GM06990 (cell line): ENCODE data around the gene CAMK1D.
"Not testable (repeated sequence)": the region's sequence is repeated elsewhere in the genome, so short reads cannot be mapped to it uniquely, and the experiment has no call there.

ENCODE experiments used
- DNase-seq: peaks from one replicate; pipeline ENCODE4 v3.0.0-alpha.2; 2011; ENCODE audit not compliant: insufficient read length; ENCODE audit errors: extremely low read depth
- H3K27me3 ChIP-seq: replicated peaks from 2 replicates; pipeline ENCODE4 v1.6.0; 2011; ENCODE audit warnings: low read length; ENCODE audit not compliant: control insufficient read depth, insufficient read depth
- H3K36me3 ChIP-seq: 2 replicates; pipeline ENCODE4 v1.5.1; 2011; ENCODE audit warnings: low read length; ENCODE audit not compliant: control insufficient read depth, insufficient read depth
- H3K4me3 ChIP-seq: replicated peaks from 2 replicates; pipeline ENCODE4 v1.5.1; 2011; ENCODE audit warnings: low read depth, mild to moderate bottlenecking, control low read depth, low read length
- TF ChIP-seq, protein P1 (sequence below): IDR thresholded peaks from 2 replicates; pipeline ENCODE4 v1.5.1; 2011; ENCODE audit warnings: low read length, control low read depth, mild to moderate bottlenecking, inconsistent platforms; ENCODE audit not compliant: insufficient read depth, poor library complexity, severe bottlenecking

CAMK1D gene

DNA sequence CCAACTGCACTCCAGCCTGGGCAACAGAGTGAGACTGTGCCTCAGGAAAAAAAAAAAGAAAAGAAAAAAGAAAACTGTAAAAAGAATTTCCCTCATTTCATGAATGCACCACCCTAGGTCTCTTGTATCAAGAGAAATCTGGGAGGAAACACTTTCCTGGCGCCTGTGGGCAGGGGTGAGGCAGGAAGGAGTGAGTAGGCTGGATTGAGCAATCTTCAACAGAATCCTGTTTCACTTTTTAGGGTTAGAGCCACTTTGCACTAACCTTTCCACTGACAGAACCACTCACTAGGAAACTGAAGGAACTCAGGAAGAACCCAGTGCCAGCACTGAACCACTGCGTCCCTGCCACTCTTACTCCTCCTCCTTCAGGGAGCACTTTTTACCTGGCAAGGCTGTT is 370.0 kb downstream of the CAMK1D start:
- no peak for DNase-seq
- TF ChIP-seq, protein P1, sequence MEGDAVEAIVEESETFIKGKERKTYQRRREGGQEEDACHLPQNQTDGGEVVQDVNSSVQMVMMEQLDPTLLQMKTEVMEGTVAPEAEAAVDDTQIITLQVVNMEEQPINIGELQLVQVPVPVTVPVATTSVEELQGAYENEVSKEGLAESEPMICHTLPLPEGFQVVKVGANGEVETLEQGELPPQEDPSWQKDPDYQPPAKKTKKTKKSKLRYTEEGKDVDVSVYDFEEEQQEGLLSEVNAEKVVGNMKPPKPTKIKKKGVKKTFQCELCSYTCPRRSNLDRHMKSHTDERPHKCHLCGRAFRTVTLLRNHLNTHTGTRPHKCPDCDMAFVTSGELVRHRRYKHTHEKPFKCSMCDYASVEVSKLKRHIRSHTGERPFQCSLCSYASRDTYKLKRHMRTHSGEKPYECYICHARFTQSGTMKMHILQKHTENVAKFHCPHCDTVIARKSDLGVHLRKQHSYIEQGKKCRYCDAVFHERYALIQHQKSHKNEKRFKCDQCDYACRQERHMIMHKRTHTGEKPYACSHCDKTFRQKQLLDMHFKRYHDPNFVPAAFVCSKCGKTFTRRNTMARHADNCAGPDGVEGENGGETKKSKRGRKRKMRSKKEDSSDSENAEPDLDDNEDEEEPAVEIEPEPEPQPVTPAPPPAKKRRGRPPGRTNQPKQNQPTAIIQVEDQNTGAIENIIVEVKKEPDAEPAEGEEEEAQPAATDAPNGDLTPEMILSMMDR, result no peak
- no peaks in the 10 kb centered on the region for H3K27me3 ChIP-seq
- H3K36me3 ChIP-seq, result no peaks in the 10 kb centered on the region; the same call in 1 of the 2 replicates
- no peak overlapping the region for H3K4me3 ChIP-seq

DNA sequence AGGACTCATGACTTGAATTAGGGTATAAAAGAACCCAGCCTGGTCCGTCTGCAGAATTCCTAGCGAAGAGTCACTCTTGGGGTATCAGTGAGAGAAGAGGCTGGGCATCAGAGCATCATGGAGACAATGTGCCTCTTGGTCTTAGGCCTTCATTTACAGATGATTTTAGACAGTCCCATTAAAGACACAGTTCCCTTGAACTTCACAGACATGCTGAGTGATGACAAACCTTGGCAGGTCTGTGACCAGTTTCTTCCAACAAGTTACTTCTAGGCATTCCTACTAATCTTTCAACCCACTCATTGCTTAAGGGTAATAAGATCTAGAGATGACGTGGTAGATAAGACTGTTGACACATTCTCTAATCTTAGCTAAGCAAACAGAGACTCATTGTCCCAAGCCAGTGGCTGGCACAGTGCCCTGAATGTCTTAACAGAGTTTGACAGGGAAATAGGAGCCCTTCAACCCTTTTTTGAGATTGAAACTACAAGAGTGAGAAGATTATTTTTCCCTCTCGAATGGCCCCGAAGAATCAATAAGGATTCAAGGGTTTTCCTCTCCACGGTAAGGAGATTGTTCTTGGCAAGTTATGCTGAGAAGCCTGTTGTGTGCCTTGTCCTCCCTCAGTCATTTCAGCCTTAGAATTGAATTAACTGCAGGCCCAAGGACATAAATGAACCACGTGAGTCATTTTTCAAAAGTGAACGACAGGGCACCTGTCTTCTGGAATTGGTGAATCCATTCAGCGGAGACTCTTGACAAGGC is 371.1 kb downstream of the CAMK1D start:
- H3K4me3 ChIP-seq, result no peak overlapping the region
- H3K27me3 ChIP-seq, result no peaks in the 10 kb centered on the region
- H3K36me3 ChIP-seq, result no peaks in the 10 kb centered on the region; the same call in 1 of the 2 replicates
- DNase-seq, result no peak
- TF ChIP-seq, protein P1, result no peak

DNA sequence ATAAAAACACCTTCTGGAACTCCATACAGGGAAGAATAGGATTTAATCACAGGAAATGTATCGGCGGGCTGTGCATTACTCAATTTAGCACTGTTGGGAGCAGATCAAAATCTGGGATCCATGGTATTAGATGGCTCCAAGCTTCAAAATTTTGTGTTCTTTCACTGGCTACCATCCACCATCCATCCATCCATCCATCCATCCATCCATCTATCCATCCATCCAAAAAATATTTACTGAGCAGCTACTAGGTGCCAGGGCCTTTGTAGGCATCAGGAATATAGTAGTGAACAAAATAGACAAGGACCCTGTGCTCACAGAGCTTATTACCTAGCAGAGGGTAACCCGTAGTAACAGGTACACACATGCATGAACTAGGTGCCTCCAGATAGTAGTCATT is 372.0 kb downstream of the CAMK1D start:
- DNase-seq, result no peak

DNA sequence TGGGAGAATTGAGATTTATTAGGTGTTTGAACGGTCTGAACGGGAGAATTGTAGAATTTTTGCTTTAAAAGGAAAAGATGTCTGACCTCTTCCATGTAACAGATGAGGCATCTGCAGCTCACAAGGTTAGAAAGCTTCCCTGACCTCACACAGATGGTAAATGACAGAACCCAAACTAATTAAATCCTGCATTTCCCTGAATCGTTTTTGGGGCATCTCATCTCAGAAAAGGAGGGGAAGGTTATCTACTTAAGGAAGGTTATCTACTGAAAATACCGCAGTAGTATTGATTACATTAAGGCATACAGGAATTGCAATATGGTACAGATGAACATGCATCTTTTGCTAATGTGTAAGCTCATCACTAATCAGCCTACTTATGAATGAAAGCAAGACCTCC is 373.9 kb downstream of the CAMK1D start:
- TF ChIP-seq, protein P1, result no peak
- Histone ChIP-seq H3K27me3 (no peaks in the 10 kb centered on the region), H3K36me3 (no peaks in the 10 kb centered on the region; the same call in 1 of the 2 replicates), H3K4me3 (no peak overlapping the region)
- no peak for DNase-seq

More for the DNA sequence above, 372.0 kb downstream of the CAMK1D start:
- Histone ChIP-seq H3K36me3 (no peaks in the 10 kb centered on the region; the same call in 1 of the 2 replicates), H3K4me3 (no peak overlapping the region), H3K27me3 (no peaks in the 10 kb centered on the region)
- TF ChIP-seq, protein P1, result no peak

DNA sequence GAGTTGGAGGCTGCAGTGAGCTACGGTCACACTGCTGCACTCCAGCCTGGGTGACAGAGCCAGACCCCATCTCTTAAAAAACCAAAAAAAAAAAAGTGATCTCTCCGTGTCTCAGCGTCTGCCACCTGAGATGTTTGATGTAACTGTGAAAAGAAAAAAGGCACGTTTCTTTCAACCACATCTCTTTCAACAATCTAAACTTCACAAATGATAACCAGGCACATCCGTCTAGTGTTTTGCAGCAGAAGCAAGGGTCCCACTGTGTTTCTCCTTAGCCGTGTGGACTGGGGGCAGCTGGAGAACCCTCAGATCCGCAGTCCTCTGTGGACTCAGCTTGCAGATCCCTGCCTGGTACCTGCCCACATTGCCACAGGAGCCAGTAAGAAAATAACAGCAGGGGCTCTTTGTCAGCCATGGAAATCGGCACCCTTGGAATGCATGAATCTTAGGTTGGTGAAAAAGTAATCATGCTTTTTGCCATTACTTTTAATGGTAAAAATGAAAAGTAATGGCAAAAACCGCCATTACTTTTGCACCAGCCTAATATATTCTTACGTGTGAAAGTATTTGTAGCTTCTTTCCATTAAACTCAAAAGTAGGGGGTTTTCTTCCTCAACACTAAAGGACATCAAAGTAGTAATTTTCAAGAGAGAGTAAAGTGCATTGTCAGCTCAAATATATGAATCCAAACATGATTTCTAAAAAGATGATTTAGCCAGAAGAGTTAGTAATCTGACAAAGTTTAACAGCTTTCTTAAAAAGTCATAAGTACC is 375.6 kb downstream of the CAMK1D start:
- TF ChIP-seq, protein P1, result no peak
- no peaks in the 10 kb centered on the region for H3K27me3 ChIP-seq
- no peaks in the 10 kb centered on the region; the same call in 1 of the 2 replicates for H3K36me3 ChIP-seq
- no peak for DNase-seq
- H3K4me3 ChIP-seq, result no peak overlapping the region

DNA sequence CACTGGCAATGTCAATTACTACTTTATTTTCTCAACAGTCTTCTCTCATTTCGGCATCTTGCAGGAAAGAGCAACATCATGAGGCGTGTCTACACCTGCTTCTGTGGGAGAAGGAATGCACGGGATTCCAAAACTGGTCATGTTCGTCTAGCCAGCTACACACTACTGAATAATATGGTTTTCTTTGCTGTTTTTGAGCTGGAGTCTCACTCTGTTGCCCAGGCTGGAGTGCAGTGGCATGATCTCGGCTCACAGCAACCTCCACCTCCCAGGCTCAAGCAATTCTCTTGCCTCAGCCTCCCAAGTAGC is 376.2 kb downstream of the CAMK1D start:
- not testable (repeated sequence) for DNase-seq, H3K27me3 ChIP-seq, H3K4me3 ChIP-seq, H3K36me3 ChIP-seq
